ENCODE results near the gene PABPN1. TPM values are rescaled to one million over a fixed set of nuclear protein-coding genes. Genes with fewer than 3 reads are reported as not detected.

The PABPN1 gene
- total and polyA plus RNA-seq, 9 of the 15 experiments (the other 6 are each of a cell fraction or from before 2014, with no cell fraction given), result 32.6 to 388 (median 178) TPM

- TF ChIP-seq CREB5 (CRISPR knock-in tag; IDR thresholded peaks at IDR 0.05), result no peak
- no peak for TF ChIP-seq FOXJ2 (tag; IDR thresholded peaks at IDR 0.05)
- no peak for TF ChIP-seq CHCHD3 (CRISPR knock-in tag; IDR thresholded peaks at IDR 0.05)
- no peak; the same call in 1 of the 2 replicates for TF ChIP-seq ZBTB17 (CRISPR knock-in tag; IDR thresholded peaks at IDR 0.05)
- no peak for TF ChIP-seq NFIC (IDR thresholded peaks at IDR 0.05)
- no peak for TF ChIP-seq ZNF133 (CRISPR knock-in tag; IDR thresholded peaks at IDR 0.05)
- TF ChIP-seq ZNF140 (CRISPR knock-in tag; IDR thresholded peaks at IDR 0.05), result no peak
- TF ChIP-seq TBP (optimal IDR thresholded peaks at IDR 0.05; ENCODE audit: low read depth, low read length), result peak; percentile 32
- no peak for TF ChIP-seq KAT8 (IDR thresholded peaks at IDR 0.05; ENCODE audit: low read depth)
- no peak; the same call in 1 of the 2 replicates for TF ChIP-seq ERF (CRISPR knock-in tag; IDR thresholded peaks at IDR 0.05)
- TF ChIP-seq YBX1 (IDR thresholded peaks at IDR 0.05), result no peak
- no peak for TF ChIP-seq SFPQ (IDR thresholded peaks at IDR 0.05; ENCODE audit: low read depth, low read length)
- peak; percentile 15 for TF ChIP-seq HMGN3 (IDR thresholded peaks at IDR 0.05; ENCODE audit: borderline replicate concordance, extremely low read depth, insufficient read length, low read depth, low read length)
- TF ChIP-seq ZKSCAN3 (CRISPR knock-in tag; IDR thresholded peaks at IDR 0.05), result no peak
- TF ChIP-seq E2F1 (CRISPR knock-in tag; IDR thresholded peaks at IDR 0.05), result no peak
- TF ChIP-seq CBFA2T2 (conservative IDR thresholded peaks at IDR 0.05), result no peak
- no peak for TF ChIP-seq NFYB (IDR thresholded peaks at IDR 0.05; ENCODE audit: extremely low read depth, insufficient read length)
- no peak for TF ChIP-seq ADNP (tag; IDR thresholded peaks at IDR 0.05)
- TF ChIP-seq FOS (IDR thresholded peaks at IDR 0.05; ENCODE audit: extremely low read depth, insufficient read length), result no peak
- TF ChIP-seq BRCA1 (IDR thresholded peaks at IDR 0.05), result no peak
- TF ChIP-seq BRCA1 (CRISPR knock-in tag; IDR thresholded peaks at IDR 0.05), result 0 out of 2 replicates have a peak, but pooled peaks have one; percentile 55
- TF ChIP-seq, protein P1, sequence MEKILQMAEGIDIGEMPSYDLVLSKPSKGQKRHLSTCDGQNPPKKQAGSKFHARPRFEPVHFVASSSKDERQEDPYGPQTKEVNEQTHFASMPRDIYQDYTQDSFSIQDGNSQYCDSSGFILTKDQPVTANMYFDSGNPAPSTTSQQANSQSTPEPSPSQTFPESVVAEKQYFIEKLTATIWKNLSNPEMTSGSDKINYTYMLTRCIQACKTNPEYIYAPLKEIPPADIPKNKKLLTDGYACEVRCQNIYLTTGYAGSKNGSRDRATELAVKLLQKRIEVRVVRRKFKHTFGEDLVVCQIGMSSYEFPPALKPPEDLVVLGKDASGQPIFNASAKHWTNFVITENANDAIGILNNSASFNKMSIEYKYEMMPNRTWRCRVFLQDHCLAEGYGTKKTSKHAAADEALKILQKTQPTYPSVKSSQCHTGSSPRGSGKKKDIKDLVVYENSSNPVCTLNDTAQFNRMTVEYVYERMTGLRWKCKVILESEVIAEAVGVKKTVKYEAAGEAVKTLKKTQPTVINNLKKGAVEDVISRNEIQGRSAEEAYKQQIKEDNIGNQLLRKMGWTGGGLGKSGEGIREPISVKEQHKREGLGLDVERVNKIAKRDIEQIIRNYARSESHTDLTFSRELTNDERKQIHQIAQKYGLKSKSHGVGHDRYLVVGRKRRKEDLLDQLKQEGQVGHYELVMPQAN (IDR thresholded peaks at IDR 0.05; ENCODE audit: borderline replicate concordance), result peak; percentile 68; the same call in 1 of the 2 replicates
- peak; percentile 55; the same call in 1 of the 2 replicates for TF ChIP-seq HDAC8 (tag; IDR thresholded peaks at IDR 0.05)
These were observed 18.7 kb upstream of the PABPN1 start, which contains the start of gene PPP1R3E (continued) for GRCh38 chr14:23302290-23303225.

Measured in K562 (cell line).